ENCODE results near the gene PPIP5K2.
A peak's percentile ranks its signal among the peaks of the same experiment; 100 is the strongest.
"Not testable (repeated sequence)": the region's sequence is repeated elsewhere in the genome, so short reads cannot be mapped to it uniquely, and the experiment has no call there.

The PPIP5K2 gene

DNA sequence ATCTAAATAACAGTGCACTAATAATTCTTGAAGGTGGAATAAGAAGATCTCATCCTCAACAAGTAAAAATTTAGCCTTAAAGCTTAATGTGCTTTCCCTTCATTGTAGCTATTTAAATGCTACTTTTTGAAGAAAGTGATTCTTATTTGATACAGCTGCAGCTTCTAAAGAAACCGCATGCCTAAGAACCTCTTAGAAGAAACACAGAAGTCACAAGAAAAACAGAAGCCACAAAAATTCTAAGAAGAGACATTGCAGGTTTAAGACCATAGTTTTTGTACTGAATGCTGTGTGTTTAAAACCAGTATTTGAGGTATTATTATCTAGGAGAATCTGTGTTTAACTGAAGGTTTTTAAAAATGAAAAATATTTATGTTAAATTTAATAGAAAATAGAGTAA lies 68.3 kb downstream of the PPIP5K2 start:
- intact Hi-C loops (cut with DNase I), result no loop called here
- no peak for DNase-seq

- no peak for DNase-seq
- intact Hi-C loops (cut with DNase I), result no loop called here
Observed at GRCh38 chr5:103203226-103203625, 83.1 kb downstream of the PPIP5K2 start.

GRCh38 chr5:103204990-103205389 lies 84.9 kb downstream of the PPIP5K2 start:
- intact Hi-C loops (cut with DNase I); DNase-seq: not testable (repeated sequence)

- no peak for DNase-seq
- intact Hi-C loops (cut with DNase I), result no loop called here
Observed at GRCh38 chr5:103205991-103206700, 86.0 kb downstream of the PPIP5K2 start.

DNA sequence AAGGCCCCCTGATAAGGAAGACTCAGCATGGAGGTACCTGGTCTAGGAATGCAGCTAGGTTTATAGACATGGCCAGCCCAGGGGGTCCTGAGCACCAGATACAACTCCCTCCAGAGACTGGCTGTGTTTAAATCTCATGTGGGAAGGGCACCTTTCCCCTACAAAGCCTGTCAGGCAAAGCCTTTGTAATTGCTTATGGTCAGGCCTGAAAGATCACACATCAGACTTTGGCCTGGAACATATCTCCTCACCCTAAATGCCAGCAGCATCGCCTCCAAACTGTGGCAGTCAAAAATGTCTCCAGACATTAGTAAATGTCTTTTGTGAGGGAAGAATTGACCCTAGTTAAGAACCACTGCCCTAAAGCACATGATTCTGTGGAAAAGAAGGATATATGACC lies 86.9 kb downstream of the PPIP5K2 start:
- intact Hi-C loops (cut with DNase I), result no loop called here
- DNase-seq, result no peak

DNA sequence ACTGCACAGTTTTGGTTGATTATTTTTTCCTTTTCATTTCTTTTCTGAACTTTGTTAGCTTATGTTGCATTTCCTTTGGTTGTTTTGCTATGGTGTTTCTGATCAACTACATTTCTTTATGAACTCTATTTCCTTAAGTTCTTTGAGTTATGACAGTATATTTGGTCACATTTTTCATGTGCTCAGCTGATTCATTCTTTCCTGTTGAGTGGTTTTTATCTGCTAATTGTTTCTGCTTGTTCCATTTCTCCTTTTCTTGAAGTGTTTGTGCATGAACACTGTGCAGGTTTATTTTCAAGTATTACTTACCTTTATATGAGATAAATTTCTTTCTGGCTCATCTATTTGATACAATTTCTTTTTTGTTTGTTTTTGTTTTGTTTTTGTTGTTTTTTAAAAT lies 87.6 kb downstream of the PPIP5K2 start:
- intact Hi-C loops (cut with DNase I), result no loop called here
- no peak for DNase-seq

- intact Hi-C loops (cut with DNase I), result no loop called here
- DNase-seq, result no peak
Observed at GRCh38 chr5:103208460-103208859, 88.4 kb downstream of the PPIP5K2 start.

DNA sequence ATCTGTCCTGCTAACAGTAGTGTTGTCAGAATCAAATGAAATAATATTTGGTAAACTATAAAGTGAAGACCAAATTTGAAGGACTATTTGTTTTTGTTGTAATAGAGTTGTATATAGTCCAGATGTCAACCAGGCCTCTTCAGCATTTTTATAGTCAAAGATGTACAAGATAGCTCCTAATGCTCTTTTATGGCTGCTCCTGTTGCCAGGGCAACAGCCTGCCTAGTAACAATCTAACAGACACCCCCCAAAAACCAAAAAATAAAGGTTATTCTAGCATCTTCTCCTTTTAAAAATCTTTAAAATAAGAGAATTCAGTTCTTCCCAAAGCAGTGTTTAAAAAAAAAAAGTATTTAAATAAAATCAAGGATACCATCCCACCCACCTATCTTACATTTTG lies 89.0 kb downstream of the PPIP5K2 start:
- DNase-seq, result no peak
- intact Hi-C loops (cut with DNase I), result no loop called here

GRCh38 chr5:103210952-103211351 lies 90.9 kb downstream of the PPIP5K2 start:
- no peak for DNase-seq
- intact Hi-C loops (cut with DNase I), result no loop called here

DNA sequence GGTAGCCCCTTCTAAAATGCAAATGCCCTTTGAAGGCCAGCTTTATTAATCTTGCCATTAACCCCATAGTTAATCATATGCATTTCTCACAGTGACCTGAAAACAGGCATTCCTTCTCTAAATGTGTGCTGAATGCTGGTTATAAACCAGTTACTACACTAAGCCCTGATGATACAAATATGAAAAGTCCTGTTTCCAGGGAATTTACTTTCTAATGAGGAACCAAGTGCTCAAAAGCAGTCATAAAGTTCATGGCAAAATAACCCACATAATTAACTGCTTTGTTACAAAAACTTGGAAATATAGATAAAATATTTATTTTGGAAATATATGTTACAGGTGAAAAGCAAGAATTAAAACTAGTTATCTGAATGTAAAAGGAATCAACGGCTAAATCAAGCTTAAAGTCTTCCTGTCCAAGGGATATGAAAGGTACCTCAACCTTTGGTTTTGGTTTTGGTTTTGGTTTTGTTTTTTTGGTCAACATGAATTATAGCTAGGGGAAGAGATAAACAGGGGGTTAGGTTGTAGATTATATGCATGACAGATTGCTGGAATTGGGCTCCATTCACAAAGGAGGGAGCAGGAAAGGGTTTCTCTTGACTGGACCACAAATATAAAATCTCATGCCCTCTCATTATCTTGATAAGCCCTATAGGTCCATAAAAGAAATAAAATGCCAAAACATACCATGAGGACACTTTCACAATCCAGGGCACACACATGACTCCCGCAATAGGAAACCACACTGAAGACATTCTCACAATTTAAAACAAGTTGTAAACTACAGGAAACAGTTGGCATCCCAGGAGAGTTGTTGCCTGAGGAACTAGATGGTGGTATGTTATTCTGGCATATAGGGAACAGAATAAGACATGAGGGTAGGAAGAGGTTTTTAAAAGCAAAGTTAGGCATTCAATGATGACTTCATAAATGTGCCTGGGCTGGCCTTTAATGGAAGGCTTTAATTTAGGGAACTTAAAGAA lies 91.8 kb downstream of the PPIP5K2 start:
- intact Hi-C loops (cut with DNase I), result no loop called here
- DNase-seq, result no peak

- intact Hi-C loops (cut with DNase I), result no loop called here
- DNase-seq, result no peak
Observed at GRCh38 chr5:103216137-103216536, 96.0 kb downstream of the PPIP5K2 start.

DNA sequence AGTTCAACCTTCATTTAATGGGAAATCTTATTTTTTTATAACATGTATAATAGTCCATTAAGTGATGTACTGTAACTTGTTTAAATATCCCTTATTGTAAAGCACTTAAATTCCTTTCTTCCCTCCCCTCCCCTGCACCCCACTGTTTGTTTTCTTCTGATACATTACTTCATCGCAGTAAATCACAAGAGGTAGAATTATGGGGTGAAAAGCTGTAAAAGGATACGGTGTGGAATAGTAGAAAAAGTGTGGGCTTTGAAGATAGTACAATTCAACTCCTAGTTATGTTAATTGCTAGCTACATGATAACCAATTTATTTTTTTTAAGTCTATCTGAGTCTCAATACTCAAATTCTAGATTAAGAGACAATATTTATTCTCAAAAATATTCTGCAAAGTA lies 96.6 kb downstream of the PPIP5K2 start:
- intact Hi-C loops (cut with DNase I), result no loop called here
- DNase-seq, result no peak

DNA sequence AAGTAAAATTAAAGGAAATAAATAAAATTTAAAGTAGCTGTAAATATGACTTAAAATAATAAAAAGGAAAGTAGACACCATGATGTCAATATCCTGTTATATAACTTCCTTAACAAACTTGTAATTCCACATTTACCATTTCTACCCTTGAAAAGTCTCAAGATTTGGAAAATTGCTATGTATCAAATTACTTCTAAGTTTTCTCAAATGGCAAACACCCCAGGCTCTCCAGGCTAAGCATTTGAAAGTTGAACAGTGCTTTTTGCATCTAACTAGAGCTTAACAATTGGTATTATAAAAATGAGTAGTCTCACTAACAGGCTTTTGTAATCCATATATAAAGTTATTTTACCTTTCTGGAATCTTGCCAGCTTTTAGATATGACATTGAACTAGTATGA lies 97.0 kb downstream of the PPIP5K2 start:
- no peak for DNase-seq
- intact Hi-C loops (cut with DNase I), result no loop called here

GRCh38 chr5:103218164-103218563 lies 98.1 kb downstream of the PPIP5K2 start:
- intact Hi-C loops (cut with DNase I), result no loop called here
- DNase-seq, result no peak

DNA sequence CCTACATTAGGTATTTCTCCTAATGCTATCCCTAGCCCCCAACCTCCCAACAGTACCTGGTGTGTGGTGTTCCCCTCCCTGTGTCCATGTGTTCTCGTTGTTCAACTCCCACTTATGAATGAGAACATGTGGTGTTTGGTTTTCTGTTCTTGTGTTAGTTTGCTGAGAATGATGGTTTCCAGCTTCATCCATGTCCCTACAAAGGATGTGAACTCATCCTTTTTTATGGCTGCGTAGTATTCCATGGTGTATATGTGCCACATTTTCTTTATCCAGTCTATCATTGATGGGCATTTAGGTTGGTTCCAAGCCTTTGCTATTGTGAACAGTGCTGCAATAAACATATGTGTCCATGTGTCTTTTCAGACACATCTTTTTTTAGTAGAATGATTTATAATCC lies 99.0 kb downstream of the PPIP5K2 start:
- intact Hi-C loops (cut with DNase I); DNase-seq: not testable (repeated sequence)

DNA sequence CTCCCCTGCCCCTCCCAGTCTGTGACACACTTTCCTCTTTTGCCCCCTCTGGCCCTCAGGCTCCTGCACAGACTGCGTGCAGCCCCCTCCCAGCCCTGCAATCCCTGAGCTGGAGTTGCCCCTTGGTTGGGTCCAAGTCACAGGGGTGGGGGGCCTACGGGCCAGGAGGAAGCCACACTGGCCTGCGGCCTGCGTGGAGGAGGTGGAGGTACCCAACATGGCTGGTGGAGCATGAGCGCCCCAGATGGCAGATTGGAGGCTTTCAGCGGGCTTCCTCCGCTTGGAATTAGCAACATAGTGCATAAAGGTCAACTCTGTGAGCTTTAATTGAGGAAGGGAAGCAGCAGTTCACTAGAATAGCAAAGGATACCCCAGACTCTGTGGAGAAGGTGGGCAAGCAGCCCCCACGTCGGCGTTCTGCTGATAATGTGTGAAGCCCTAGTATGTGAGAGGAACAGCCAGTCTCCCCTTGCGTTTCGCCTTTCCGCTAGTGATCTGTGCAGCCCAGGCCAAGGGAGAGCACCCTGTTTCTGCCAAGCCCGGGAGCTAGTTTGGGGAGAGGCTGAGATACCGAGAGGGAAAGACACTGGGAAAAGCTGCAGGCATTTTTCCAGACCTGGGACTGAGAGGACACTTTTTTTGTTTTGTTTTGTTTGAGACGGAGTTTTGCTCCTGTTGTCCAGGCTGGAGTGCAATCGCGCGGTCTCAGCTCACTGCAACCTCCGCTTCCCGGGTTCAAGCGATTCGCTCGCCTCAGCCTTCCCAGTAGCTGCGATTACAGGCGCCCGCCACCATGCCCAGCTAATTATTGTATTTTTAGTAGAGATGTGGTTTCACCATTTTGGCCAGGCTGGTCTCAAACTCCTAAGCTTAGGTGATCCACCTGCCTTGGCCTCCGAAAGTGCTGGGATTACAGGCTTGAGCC lies 103.2 kb downstream of the PPIP5K2 start:
- intact Hi-C loops (cut with DNase I), result no loop called here

GRCh38 chr5:103224118-103224893 lies 104.2 kb downstream of the PPIP5K2 start:
- DNase-seq, result peak in 20 of 42 donors; percentile 6 to 73 (median 38)
- intact Hi-C loops (cut with DNase I), result no loop called here

More for the DNA sequence above, 103.2 kb downstream of the PPIP5K2 start:
- no peak for DNase-seq

DNA sequence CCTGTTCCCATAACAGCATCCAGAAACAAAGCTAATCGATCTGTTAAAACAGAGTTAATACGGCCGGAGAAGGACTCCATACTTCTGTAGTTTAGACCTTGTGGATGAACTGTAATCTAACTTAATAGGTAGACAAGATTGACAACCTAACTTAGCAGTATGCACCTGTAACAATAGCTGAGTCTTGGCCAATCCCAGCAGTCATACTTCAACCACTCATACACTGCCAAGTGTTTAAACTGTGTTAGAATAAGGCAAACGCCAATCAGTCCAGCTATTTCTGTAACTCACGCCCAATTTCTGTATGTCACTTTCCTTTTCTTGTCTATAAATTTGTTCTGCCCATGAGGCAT lies 104.8 kb downstream of the PPIP5K2 start:
- DNase-seq, result no peak
- intact Hi-C loops (cut with DNase I), result no loop called here

DNA sequence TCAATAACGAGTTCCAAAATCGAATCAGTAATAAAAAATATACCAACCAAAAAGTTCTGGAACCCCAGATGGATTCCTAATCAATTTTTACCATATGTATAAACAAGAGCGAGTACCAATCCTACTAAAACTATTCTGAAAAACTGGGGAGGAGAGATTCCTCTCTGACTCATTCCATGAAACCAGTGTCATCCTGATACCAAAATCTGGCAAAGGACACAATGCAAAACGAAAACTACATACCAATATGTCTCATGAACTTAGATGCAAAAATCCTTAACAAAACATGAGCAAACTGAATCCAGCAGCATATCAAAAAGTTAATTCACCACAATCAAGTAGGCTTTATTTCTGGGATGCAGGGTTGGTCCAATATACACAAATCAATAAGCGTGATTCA lies 108.0 kb downstream of the PPIP5K2 start:
- intact Hi-C loops (cut with DNase I), result no loop called here
- DNase-seq, result no peak

All from head of caudate nucleus (tissue), 42 donors.